Right ventricle myocardium superior (tissue), 1 donor: ENCODE data around the gene XXYLT1. TPM values are rescaled to one million over a fixed set of nuclear protein-coding genes. Genes with fewer than 3 reads are reported as not detected.

Experiments
- ATAC-seq: fragments of 200-7000 bp; cut with Tn5 transposase; one replicate; pipeline ENCODE4 v1.9.1; 2020; ENCODE audit warnings: mild to moderate bottlenecking; ENCODE audit not compliant: poor library complexity
- DNase-seq: peaks from one replicate; pipeline ENCODE4 v3.0.0-alpha.2; 2020
- intact Hi-C: fragments of 100-400 bp; cut with DNase I; formaldehyde crosslinking; loops from one replicate; pipeline ENCODE4 v1.11.2; 2022
- total RNA-seq: library from RNA; stranded (reverse); fragmentation: NEBNext Ultra II Directional; extraction: Animal tissue kit (Norgen Biotek cat#: 25700); gene quantifications from one replicate; pipeline ENCODE4 v1.2.1, GENCODE V29; 2021
- donor health status: DM: no; HTN: yes; CAD: no; lungs with severe emphysema.

XXYLT1 gene
- total RNA-seq, 1 donor from 2014 or later: 2.6 TPM

DNA sequence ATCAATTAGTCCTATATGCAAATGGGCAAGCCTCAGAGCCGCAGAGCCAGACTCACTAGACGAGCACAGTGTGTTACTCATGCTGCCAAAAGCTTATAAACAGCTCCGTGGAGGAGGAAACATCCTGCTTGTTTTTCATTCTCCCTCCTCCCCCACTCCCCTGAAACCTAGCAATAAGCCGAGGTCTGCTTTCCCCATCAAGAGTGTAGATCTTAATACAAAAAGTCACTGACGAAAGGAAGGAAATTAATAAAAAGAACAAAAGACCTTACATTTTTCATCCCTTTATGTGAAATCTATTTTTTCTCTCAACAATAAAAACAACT lies 88.5 kb downstream of the XXYLT1 start:
- intact Hi-C loops: no loop called here
- ATAC-seq: peak; percentile 34
- DNase-seq: no peak

- no peak for ATAC-seq
- intact Hi-C loops: no loop called here
- no peak for DNase-seq
These were observed 89.1 kb downstream of the XXYLT1 start for GRCh38 chr3:195181741-195182469.

- ATAC-seq (no peak), DNase-seq (no peak)
- intact Hi-C loops: no loop called here
These were observed 89.9 kb downstream of the XXYLT1 start for GRCh38 chr3:195181113-195181498.

GRCh38 chr3:195180490-195181112 lies 90.4 kb downstream of the XXYLT1 start:
- ATAC-seq (no peak), DNase-seq (no peak)
- intact Hi-C loops: no loop called here

DNA sequence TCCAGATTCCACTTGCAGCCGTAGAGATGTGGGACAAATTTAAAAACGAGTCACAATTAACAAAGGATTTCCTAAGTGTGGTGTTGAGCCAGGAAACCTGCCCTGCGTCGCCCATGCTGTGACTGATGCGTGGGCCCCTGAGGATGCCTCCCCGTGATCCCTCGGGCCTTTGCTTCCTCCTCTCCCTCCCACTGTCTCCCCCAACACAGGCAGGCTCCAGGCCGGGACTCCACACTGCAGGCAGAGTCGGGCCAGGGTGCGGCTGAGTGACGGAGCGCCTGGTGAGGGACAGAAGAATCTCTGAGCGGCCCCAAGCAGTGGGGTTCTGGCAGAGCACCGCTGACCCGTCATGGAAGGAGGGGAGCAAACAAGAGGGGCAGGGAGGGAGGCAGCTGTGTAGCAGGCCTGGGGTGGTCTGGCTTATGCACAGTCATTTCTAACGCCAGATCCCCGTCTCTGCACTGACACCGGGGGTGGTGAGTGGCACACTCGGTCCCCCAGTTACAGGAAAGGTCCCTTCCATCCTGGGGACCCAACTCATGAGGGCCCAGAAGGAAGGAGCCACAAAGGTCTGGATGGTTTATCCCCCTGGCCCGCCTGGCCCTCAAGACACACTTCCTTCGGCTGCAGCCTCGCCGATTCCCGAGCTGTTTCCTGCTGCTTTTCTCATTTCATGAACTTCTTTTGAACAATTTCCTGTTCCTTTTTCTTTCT lies 91.0 kb downstream of the XXYLT1 start:
- no peak for DNase-seq
- intact Hi-C loops: no loop called here
- no peak for ATAC-seq

- peak; percentile 64 for DNase-seq
- intact Hi-C loops: no loop called here
These were observed 92.6 kb downstream of the XXYLT1 start for GRCh38 chr3:195178124-195178910.

DNA sequence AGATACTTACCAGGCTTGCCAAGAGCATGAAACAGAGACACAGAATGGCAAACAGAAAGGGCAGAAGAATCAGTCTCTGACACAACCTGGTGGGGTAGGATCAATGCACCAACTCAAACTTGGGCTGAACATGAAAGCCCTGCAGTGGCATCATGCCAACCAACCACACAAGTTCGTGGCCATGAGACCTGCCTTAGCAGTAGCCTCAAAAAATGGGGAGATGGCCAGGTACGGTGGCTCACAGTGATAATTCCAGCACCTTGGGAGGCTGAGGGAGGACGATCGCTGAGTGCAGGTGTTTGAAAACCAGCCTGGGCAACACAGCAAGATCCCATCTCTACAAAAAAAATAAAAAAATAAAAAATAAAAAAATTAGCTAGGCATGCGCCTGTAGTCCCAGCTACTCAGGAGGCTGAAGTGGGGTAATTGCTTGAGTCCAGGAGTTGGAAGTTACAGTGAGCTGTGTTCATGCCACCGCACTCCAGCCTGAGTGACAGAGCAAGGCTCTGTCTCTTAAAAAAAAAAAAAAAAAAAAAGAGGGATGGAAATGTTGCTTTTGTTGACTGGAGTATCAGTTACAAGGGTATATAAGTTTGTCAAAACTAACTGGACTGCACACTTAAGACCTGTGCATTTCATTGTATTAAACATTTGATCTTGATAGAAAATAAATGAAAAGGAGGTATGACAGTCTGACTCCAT lies 93.4 kb downstream of the XXYLT1 start:
- DNase-seq: no peak
- intact Hi-C loops: no loop called here
- no peak for ATAC-seq

More at GRCh38 chr3:195178124-195178910, 92.6 kb downstream of the XXYLT1 start:
- ATAC-seq: peak; percentile 66

DNA sequence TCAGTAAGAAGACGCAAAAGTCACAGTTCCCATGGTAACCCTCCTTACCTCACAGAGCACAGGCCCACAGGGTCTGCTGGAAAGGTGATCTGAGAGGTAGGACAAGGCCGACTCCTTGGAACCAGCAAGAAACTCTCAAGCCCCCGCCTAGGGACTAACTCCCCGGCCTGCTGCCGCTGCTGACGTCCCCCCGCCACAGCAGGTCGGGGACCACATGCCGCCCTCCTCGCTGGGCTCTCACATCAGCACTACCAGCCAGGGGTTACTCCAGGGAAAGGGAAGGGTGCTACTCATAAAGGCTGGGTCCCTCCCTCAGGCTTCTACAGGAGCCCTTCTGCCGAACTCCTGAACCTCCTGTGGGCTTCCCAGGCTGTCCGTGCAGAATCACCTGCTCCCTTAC lies 94.2 kb downstream of the XXYLT1 start:
- ATAC-seq: no peak
- no peak for DNase-seq
- intact Hi-C loops: no loop called here

GRCh38 chr3:195175476-195176337 lies 95.3 kb downstream of the XXYLT1 start:
- intact Hi-C loops: no loop called here
- no peak for ATAC-seq
- no peak for DNase-seq

GRCh38 chr3:195175076-195175475 lies 95.9 kb downstream of the XXYLT1 start:
- DNase-seq: no peak
- intact Hi-C loops: no loop called here
- ATAC-seq: no peak

GRCh38 chr3:195173657-195174056 lies 97.3 kb downstream of the XXYLT1 start:
- no peak for DNase-seq
- ATAC-seq: no peak
- intact Hi-C loops: no loop called here

GRCh38 chr3:195172896-195173295 lies 98.1 kb downstream of the XXYLT1 start:
- intact Hi-C loops: no loop called here
- ATAC-seq (no peak), DNase-seq (no peak)

DNA sequence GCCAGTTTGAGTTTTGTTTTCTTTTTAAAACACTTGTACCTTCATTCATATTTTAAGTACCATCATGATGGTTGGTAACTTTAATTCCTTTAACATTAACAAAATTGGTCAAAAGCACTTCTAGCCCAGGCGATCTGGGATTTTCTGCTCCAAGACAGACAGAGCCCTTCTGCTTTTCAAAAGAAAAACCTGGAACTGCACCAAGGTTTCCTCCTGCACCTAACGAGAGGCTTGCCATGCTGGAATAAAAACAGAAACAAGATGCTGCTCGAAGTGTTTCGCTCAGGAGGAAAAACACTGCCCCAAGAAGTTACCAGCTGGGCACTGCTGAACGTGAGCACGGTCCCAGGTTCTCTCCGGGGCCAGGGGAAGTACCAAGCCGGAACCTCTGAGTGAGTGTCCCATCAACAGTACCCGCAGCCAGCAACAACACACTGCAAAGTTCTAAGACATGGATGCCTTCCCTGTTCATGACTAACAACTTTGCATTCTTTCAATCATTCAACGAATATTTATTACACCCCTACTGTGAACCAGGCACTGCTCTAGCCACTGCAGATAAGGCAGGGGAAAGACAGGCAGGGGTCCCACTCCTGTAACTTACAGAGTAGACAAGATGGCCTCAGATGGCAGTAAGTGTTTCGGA lies 98.8 kb downstream of the XXYLT1 start:
- ATAC-seq (peak; percentile 24), DNase-seq (no peak)
- intact Hi-C loops: no loop called here

DNA sequence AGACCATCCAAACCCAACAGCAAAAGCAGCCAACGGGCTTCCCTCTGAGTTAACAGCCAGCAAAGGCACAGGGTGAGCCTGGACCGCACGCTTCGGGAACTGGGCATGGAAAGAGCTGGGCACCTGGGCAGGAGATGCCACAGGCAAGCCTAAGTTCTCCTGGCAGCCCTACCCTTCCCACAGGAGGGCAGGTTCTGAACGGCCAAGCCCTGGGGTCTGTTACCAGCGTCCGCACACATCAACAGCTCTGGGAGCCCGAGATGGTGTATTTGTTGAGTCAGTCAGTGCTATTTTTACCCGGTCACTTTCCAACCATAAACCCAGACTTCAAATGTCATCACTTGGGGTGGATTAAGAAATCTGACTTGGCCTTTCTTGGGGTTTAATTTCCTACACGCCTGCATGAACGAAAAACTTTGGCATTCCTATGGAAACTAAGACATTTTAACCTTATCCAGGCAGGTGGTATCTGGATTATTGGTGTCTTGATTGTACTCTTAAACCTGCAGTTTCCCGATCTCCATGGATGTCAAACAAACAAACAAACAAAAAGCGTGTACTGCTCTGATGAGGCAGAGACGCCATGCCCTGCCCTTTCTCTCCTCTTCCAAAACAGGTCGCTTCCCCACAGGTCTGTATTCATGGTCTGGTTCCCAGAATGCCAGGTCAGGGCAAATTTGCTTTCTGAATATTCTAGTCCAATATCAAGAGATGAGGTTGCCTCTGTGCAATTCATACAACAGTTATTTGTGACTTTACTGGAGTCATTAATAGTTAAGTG lies 99.7 kb downstream of the XXYLT1 start:
- DNase-seq (no peak), ATAC-seq (peak; percentile 86)
- intact Hi-C loops: no loop called here

- no peak for DNase-seq
- intact Hi-C loops: no loop called here
These were observed 100.5 kb downstream of the XXYLT1 start for GRCh38 chr3:195170496-195170895.

DNA sequence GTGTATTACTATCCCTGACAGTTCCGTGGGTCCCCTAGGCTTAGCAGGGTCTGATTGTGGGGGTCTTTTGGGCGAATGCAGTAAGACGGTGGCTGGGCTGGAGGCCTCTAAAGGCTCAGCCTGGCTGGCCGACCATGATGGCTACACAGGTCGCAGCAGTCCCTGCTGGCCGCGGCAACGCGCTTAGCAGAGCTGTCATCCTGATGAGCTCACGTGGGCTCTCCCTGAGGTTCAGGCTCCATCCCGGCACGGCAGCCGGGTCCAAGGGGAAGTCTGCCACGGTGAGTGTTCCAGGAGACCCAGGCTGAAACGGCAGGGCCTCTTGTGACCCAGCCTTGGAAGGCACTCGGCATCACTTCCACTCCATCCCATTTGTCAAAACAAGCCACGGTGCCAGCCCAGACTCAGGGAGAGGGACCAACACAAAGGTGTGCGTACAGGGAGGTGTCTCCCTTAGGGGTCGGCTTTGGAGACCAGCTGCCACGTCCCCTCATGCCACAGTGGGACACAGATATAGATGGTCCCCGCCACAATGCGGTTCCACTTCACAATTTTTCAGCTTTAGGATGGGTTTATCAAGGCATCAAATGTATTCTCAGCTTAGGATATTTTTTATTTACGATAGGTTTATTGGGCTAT lies 101.8 kb downstream of the XXYLT1 start:
- DNase-seq (no peak), ATAC-seq (no peak)
- intact Hi-C loops: no loop called here

More at GRCh38 chr3:195170496-195170895, 100.5 kb downstream of the XXYLT1 start:
- no peak for ATAC-seq
